ENCODE measurements around the gene OR8B4. TPM values are rescaled to one million over a fixed set of nuclear protein-coding genes. Genes with fewer than 3 reads are reported as not detected.

Gene OR8B4
- total RNA-seq, 1 donor from 2014 or later, result not detected

DNA sequence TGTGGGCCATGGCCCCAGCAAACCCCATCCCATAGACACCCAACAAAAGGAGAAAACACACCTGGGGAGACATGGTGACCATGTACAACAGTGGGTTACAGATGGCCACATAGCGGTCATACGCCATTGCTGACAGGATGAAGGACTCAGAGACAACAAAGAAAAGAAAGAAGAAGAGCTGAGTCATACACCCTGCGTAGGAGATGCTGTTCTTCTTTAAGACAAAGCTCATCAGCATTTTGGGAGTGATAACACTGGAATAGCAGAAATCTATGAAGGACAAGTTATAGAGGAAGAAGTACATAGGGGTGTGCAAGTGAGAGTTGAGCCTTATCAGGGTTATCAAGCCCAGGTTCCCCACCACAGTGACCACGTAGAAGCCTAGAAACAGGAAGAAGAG, 15.9 kb upstream of the OR8B4 start:
- H3K36me3 ChIP-seq (ENCODE audit: control insufficient read depth, insufficient read depth, low read length), result no peaks in the 10 kb centered on the region
- TF ChIP-seq, protein P1, sequence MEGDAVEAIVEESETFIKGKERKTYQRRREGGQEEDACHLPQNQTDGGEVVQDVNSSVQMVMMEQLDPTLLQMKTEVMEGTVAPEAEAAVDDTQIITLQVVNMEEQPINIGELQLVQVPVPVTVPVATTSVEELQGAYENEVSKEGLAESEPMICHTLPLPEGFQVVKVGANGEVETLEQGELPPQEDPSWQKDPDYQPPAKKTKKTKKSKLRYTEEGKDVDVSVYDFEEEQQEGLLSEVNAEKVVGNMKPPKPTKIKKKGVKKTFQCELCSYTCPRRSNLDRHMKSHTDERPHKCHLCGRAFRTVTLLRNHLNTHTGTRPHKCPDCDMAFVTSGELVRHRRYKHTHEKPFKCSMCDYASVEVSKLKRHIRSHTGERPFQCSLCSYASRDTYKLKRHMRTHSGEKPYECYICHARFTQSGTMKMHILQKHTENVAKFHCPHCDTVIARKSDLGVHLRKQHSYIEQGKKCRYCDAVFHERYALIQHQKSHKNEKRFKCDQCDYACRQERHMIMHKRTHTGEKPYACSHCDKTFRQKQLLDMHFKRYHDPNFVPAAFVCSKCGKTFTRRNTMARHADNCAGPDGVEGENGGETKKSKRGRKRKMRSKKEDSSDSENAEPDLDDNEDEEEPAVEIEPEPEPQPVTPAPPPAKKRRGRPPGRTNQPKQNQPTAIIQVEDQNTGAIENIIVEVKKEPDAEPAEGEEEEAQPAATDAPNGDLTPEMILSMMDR (IDR thresholded peaks at IDR 0.05; ENCODE audit: insufficient read depth, low read length, poor library complexity, severe bottlenecking), result no peak
- no peaks in the 10 kb centered on the region for H3K27me3 ChIP-seq (ENCODE audit: control insufficient read depth, insufficient read depth, low read length)
- no peak for DNase-seq (ENCODE audit: low read depth)
- no peak overlapping the region for H3K4me3 ChIP-seq (ENCODE audit: low read depth, low read length)

DNA sequence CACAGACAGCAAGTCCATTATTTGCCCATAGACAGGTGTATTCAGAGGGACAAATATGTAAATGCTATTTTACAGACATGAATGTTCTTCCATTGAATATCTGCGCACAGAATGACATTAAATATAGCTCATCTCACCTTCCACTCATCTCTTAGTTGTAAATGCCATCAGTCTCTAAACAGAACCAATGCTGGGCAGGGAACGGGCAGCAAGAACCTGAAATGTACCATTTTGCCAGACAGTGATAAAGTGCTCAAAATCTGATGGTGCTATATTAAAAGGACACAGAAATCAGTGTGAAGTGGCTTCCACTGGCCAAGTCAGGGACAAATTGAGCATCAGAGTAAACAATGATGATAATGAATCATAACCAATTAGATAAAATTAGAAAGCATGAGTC, 10.0 kb upstream of the OR8B4 start:
- DNase-seq (ENCODE audit: low read depth), result no peak
- H3K27me3 ChIP-seq (ENCODE audit: control insufficient read depth, insufficient read depth, low read length), result no peaks in the 10 kb centered on the region
- TF ChIP-seq, protein P1 (IDR thresholded peaks at IDR 0.05; ENCODE audit: insufficient read depth, low read length, poor library complexity, severe bottlenecking), result no peak
- H3K4me3 ChIP-seq (ENCODE audit: low read depth, low read length), result no peak overlapping the region
- no peaks in the 10 kb centered on the region for H3K36me3 ChIP-seq (ENCODE audit: control insufficient read depth, insufficient read depth, low read length)

DNA sequence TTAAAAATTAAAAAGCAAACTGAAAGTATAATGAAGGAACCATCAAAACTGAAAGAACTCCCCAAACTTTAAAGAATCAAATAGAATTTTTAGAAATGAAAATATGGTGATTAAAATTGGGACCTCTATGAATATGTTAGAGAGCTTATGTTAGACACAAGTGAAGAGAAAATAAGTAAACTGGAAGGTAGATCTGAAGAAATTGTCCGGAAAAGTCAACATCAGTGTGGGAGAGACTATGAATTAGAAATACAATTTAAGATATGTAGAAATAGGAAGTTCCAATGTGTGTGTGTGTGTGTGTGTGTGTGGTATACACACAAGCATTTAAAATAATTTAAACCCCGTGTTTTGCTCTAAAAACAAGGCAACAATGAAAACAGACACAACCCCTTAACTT, 4.9 kb upstream of the OR8B4 start:
- DNase-seq (ENCODE audit: low read depth), result no peak
- TF ChIP-seq, protein P1 (IDR thresholded peaks at IDR 0.05; ENCODE audit: insufficient read depth, low read length, poor library complexity, severe bottlenecking), result no peak
- H3K4me3 ChIP-seq (ENCODE audit: low read depth, low read length), result no peak overlapping the region

DNA sequence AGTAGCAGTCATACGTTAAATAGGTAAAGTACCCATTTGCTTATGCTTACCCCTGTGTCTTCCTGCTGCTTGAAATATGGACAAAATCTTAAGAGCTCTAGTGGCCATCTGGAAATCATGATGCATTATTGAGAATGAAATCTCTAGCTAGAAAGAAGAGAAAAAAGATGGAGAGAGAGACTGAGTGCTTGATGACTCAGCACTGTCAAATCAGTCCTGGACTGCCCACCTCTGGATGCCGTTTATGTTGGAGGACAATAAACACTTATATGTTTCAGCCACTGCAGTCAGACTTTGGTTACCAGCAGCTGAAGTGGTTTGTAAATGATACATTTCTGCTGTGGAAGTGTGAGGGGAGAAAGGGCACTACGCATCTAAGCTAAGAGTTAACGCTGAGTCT, 3.6 kb downstream of the OR8B4 start:
- DNase-seq (ENCODE audit: low read depth), result no peak
- TF ChIP-seq, protein P1 (IDR thresholded peaks at IDR 0.05; ENCODE audit: insufficient read depth, low read length, poor library complexity, severe bottlenecking), result no peak
- H3K4me3 ChIP-seq (ENCODE audit: low read depth, low read length), result no peak overlapping the region
- no peaks in the 10 kb centered on the region for H3K36me3 ChIP-seq (ENCODE audit: control insufficient read depth, insufficient read depth, low read length)
- no peaks in the 10 kb centered on the region for H3K27me3 ChIP-seq (ENCODE audit: control insufficient read depth, insufficient read depth, low read length)

More for the DNA sequence above, 4.9 kb upstream of the OR8B4 start:
- no peaks in the 10 kb centered on the region for H3K27me3 ChIP-seq (ENCODE audit: control insufficient read depth, insufficient read depth, low read length)
- H3K36me3 ChIP-seq (ENCODE audit: control insufficient read depth, insufficient read depth, low read length), result no peaks in the 10 kb centered on the region

DNA sequence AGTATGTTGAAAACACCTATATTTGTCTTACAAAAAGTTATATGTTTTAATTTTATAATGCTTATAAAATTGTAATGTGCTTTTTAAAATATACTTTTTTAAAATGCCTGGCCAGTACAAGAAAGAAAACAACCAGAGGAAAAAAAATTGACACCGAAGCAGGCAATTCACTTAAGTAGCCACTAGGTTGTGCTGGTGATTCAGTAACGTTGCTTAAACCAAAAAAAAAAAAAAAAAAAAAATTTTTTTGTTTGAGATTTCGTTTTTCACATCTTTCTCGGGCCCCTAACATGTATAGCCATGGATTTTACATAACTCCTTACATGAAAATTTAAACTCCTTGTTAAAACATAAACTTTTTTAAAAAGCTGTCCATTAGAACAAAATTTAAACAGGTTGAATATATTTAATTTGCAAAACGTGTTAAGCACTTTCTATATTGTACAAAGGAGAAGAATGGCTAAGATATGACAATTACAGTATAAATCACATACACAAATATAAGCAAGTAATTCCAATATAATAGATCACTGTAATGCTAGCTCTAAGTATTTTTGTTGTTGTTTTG, 9.2 kb downstream of the OR8B4 start:
- Histone ChIP-seq H3K36me3 (ENCODE audit: control insufficient read depth, insufficient read depth, low read length) (no peaks in the 10 kb centered on the region), H3K27me3 (ENCODE audit: control insufficient read depth, insufficient read depth, low read length) (peaks cover 3% of the 10 kb centered on the region), H3K4me3 (ENCODE audit: low read depth, low read length) (no peak overlapping the region)
- no peak for DNase-seq (ENCODE audit: low read depth)
- TF ChIP-seq, protein P1 (IDR thresholded peaks at IDR 0.05; ENCODE audit: insufficient read depth, low read length, poor library complexity, severe bottlenecking), result peak; percentile 74

DNA sequence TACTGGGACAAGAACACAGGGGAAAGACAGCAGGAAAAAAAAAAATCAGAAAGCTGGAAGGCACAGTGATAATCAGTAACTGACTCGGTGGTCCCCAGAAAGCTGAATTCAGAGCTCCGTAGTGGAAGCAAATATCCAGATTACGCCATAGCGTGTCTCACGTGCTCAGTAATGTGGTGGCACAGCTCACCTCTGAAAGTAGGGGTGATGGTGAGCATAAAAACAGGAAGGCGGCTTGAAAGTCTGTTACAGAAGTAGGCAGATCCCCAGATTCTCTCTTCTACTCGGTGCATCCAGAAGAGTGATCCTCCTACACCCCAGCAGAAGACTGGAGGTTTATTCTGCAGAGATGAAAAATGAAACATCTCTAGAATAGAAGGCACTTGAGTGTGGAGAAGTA, 14.8 kb downstream of the OR8B4 start:
- TF ChIP-seq, protein P1 (IDR thresholded peaks at IDR 0.05; ENCODE audit: insufficient read depth, low read length, poor library complexity, severe bottlenecking), result no peak
- Histone ChIP-seq H3K27me3 (ENCODE audit: control insufficient read depth, insufficient read depth, low read length) (peaks cover 3% of the 10 kb centered on the region), H3K36me3 (ENCODE audit: control insufficient read depth, insufficient read depth, low read length) (no peaks in the 10 kb centered on the region), H3K4me3 (ENCODE audit: low read depth, low read length) (no peak overlapping the region)
- no peak for DNase-seq (ENCODE audit: low read depth)

All from kidney epithelial cell (primary cell).